HEK293 (cell line): ENCODE measurements around the gene GBX2.

ENCODE experiments used
- CTCF ChIA-PET: fragments of 350-600 bp; formaldehyde crosslinking; extraction: SDS; loops from one replicate; lab custom pipeline; 2021; ENCODE audit warnings: antibody characterized with exemption; lab: Yijun Ruan, JAX
- POLR2A ChIA-PET: fragments of 300-600 bp; formaldehyde crosslinking; extraction: SDS; loops from one replicate; lab custom pipeline; 2020; ENCODE audit warnings: antibody characterized with exemption, inconsistent platforms; lab: Yijun Ruan, JAX
- H3K27ac ChIP-seq: fragments of 200-500 bp; sonication (Bioruptor generic); 2 replicates; pipeline ENCODE4 v1.5.1; 2014; ENCODE audit warnings: low read depth, low read length, control low read depth, inconsistent platforms; ENCODE audit errors: extremely low read depth
- H3K36me3 ChIP-seq, 2 experiments: fragments of 200-500 bp in 1 of 2; sonication (Bioruptor generic) in 1 of 2; 1 replicate in 1 of 2; 2 replicates in 1 of 2; pipeline ENCODE4 v1.5.1; 2014 to 2017; ENCODE audit warnings: inconsistent platforms in 2 of 2, low read length in 2 of 2; ENCODE audit not compliant: control insufficient read depth in 2 of 2, insufficient read depth in 1 of 2
- H3K4me1 ChIP-seq: fragments of 200-500 bp; sonication (Bioruptor generic); 2 replicates; pipeline ENCODE4 v1.5.1; 2014; ENCODE audit warnings: mild to moderate bottlenecking, low read length, inconsistent platforms; ENCODE audit not compliant: control insufficient read depth, insufficient read depth
- H3K4me3 ChIP-seq: 2 replicates; pipeline ENCODE4 v1.5.1; 2011; ENCODE audit warnings: low read depth, mild to moderate bottlenecking, control low read depth, low read length, moderate library complexity
- H3K9me3 ChIP-seq: fragments of 200-500 bp; sonication (Bioruptor generic); 2 replicates; pipeline ENCODE4 v1.5.1; 2014; ENCODE audit warnings: low read depth, low read length, inconsistent platforms; ENCODE audit not compliant: control insufficient read depth, insufficient read depth
- FEZF1 ChIP-seq: fragments of 450-650 bp; formaldehyde crosslinking; IDR thresholded peaks from 2 replicates; pipeline ENCODE4 v1.5.1; 2016; ENCODE audit warnings: missing biosample characterization, missing genetic modification characterization
- HOXC10 ChIP-seq: sonication (generic); formaldehyde crosslinking; IDR thresholded peaks from 2 replicates; pipeline ENCODE4 v1.8.1; 2023; ENCODE audit warnings: mild to moderate bottlenecking, missing genetic modification reagents
- KLF16 ChIP-seq: fragments of 450-650 bp; formaldehyde crosslinking; IDR thresholded peaks from 2 replicates; pipeline ENCODE4 v1.5.1; 2017; ENCODE audit warnings: missing biosample characterization, missing genetic modification characterization
- MEIS1 ChIP-seq: sonication (generic); formaldehyde crosslinking; IDR thresholded peaks from 2 replicates; pipeline ENCODE4 v1.8.1; 2022; ENCODE audit warnings: missing genetic modification reagents, mild to moderate bottlenecking, borderline replicate concordance
- ZBTB21 ChIP-seq: fragments of 450-650 bp; formaldehyde crosslinking; IDR thresholded peaks from 2 replicates; pipeline ENCODE4 v1.5.1; 2017; ENCODE audit warnings: missing biosample characterization, missing genetic modification characterization
- ZBTB7A ChIP-seq: fragments of 450-650 bp; formaldehyde crosslinking; IDR thresholded peaks from 2 replicates; pipeline ENCODE4 v1.5.1; 2016; ENCODE audit warnings: low read depth, missing biosample characterization, missing genetic modification characterization
- ZFP41 ChIP-seq: fragments of 450-650 bp; formaldehyde crosslinking; IDR thresholded peaks from 2 replicates; pipeline ENCODE4 v1.5.1; 2016; ENCODE audit warnings: missing biosample characterization, missing genetic modification characterization, borderline replicate concordance
- ZNF114 ChIP-seq: fragments of 450-650 bp; formaldehyde crosslinking; IDR thresholded peaks from 2 replicates; pipeline ENCODE4 v1.5.0; 2017; ENCODE audit warnings: missing biosample characterization, missing genetic modification characterization
- ZNF138 ChIP-seq: fragments of 450-650 bp; formaldehyde crosslinking; IDR thresholded peaks from 2 replicates; pipeline ENCODE4 v1.5.1; 2016; ENCODE audit warnings: missing biosample characterization, missing genetic modification characterization, borderline replicate concordance
- ZNF140 ChIP-seq: fragments of 450-650 bp; formaldehyde crosslinking; IDR thresholded peaks from 2 replicates; pipeline ENCODE4 v1.5.1; 2016; ENCODE audit warnings: missing biosample characterization, missing genetic modification characterization
- ZNF223 ChIP-seq: fragments of 450-650 bp; formaldehyde crosslinking; IDR thresholded peaks from 2 replicates; pipeline ENCODE4 v1.5.1; 2016; ENCODE audit warnings: missing biosample characterization, missing genetic modification characterization
- ZNF239 ChIP-seq: fragments of 450-650 bp; formaldehyde crosslinking; IDR thresholded peaks from 2 replicates; pipeline ENCODE4 v1.5.1; 2016; ENCODE audit warnings: missing biosample characterization, missing genetic modification characterization
- ZNF37A ChIP-seq: fragments of 450-650 bp; IDR thresholded peaks from 2 replicates; pipeline ENCODE4 v1.5.1; 2018; ENCODE audit warnings: missing biosample characterization, missing genetic modification characterization
- ZNF404 ChIP-seq: fragments of 450-650 bp; formaldehyde crosslinking; IDR thresholded peaks from 2 replicates; pipeline ENCODE4 v1.5.1; 2017; ENCODE audit warnings: missing biosample characterization, missing genetic modification characterization
- ZNF555 ChIP-seq: fragments of 450-650 bp; formaldehyde crosslinking; conservative IDR thresholded peaks from 2 replicates; pipeline ENCODE4 v1.5.1; 2017; ENCODE audit warnings: missing biosample characterization, mild to moderate bottlenecking, missing genetic modification characterization, inconsistent platforms
- ZNF76 ChIP-seq: fragments of 450-650 bp; formaldehyde crosslinking; IDR thresholded peaks from 2 replicates; pipeline ENCODE4; 2016; ENCODE audit warnings: low read depth, missing biosample characterization, missing genetic modification characterization, borderline replicate concordance
- ZNF843 ChIP-seq: fragments of 450-650 bp; formaldehyde crosslinking; IDR thresholded peaks from 2 replicates; pipeline ENCODE4 v1.5.1; 2016; ENCODE audit warnings: missing biosample characterization, missing genetic modification characterization
- TF ChIP-seq, protein P1 (sequence below): fragments of 450-650 bp; formaldehyde crosslinking; IDR thresholded peaks from 2 replicates; pipeline ENCODE4 v1.5.1; 2016; ENCODE audit warnings: missing biosample characterization, missing genetic modification characterization
- TF ChIP-seq, protein P2 (sequence below): fragments of 450-650 bp; formaldehyde crosslinking; IDR thresholded peaks from 2 replicates; pipeline ENCODE4 v1.5.1; 2016; ENCODE audit warnings: missing biosample characterization, missing genetic modification characterization, borderline replicate concordance
- TF ChIP-seq, protein P3 (sequence below): fragments of 450-650 bp; formaldehyde crosslinking; IDR thresholded peaks from 2 replicates; pipeline ENCODE4 v1.5.1; 2016; ENCODE audit warnings: missing biosample characterization, missing genetic modification characterization
- TF ChIP-seq, protein P4 (sequence below): fragments of 450-650 bp; formaldehyde crosslinking; conservative IDR thresholded peaks from 2 replicates; pipeline ENCODE4 v1.5.1; 2016; ENCODE audit warnings: low read depth, missing biosample characterization, missing genetic modification characterization

GBX2 gene

GRCh38 chr2:236166796-236167296 lies 1.3 kb downstream of the GBX2 start (continued):
- TF ChIP-seq, protein P1, sequence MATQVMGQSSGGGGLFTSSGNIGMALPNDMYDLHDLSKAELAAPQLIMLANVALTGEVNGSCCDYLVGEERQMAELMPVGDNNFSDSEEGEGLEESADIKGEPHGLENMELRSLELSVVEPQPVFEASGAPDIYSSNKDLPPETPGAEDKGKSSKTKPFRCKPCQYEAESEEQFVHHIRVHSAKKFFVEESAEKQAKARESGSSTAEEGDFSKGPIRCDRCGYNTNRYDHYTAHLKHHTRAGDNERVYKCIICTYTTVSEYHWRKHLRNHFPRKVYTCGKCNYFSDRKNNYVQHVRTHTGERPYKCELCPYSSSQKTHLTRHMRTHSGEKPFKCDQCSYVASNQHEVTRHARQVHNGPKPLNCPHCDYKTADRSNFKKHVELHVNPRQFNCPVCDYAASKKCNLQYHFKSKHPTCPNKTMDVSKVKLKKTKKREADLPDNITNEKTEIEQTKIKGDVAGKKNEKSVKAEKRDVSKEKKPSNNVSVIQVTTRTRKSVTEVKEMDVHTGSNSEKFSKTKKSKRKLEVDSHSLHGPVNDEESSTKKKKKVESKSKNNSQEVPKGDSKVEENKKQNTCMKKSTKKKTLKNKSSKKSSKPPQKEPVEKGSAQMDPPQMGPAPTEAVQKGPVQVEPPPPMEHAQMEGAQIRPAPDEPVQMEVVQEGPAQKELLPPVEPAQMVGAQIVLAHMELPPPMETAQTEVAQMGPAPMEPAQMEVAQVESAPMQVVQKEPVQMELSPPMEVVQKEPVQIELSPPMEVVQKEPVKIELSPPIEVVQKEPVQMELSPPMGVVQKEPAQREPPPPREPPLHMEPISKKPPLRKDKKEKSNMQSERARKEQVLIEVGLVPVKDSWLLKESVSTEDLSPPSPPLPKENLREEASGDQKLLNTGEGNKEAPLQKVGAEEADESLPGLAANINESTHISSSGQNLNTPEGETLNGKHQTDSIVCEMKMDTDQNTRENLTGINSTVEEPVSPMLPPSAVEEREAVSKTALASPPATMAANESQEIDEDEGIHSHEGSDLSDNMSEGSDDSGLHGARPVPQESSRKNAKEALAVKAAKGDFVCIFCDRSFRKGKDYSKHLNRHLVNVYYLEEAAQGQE (tag by site-specific recombination) = no peak
- no peak for TF ChIP-seq ZNF555 (tag by site-specific recombination)
- TF ChIP-seq ZNF843 (tag by site-specific recombination) = no peak
- TF ChIP-seq ZNF37A (tag by site-specific recombination) = no peak
- TF ChIP-seq, protein P2, sequence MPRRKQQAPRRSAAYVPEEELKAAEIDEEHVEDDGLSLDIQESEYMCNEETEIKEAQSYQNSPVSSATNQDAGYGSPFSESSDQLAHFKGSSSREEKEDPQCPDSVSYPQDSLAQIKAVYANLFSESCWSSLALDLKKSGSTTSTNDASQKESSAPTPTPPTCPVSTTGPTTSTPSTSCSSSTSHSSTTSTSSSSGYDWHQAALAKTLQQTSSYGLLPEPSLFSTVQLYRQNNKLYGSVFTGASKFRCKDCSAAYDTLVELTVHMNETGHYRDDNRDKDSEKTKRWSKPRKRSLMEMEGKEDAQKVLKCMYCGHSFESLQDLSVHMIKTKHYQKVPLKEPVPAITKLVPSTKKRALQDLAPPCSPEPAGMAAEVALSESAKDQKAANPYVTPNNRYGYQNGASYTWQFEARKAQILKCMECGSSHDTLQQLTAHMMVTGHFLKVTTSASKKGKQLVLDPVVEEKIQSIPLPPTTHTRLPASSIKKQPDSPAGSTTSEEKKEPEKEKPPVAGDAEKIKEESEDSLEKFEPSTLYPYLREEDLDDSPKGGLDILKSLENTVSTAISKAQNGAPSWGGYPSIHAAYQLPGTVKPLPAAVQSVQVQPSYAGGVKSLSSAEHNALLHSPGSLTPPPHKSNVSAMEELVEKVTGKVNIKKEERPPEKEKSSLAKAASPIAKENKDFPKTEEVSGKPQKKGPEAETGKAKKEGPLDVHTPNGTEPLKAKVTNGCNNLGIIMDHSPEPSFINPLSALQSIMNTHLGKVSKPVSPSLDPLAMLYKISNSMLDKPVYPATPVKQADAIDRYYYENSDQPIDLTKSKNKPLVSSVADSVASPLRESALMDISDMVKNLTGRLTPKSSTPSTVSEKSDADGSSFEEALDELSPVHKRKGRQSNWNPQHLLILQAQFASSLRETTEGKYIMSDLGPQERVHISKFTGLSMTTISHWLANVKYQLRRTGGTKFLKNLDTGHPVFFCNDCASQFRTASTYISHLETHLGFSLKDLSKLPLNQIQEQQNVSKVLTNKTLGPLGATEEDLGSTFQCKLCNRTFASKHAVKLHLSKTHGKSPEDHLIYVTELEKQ (tag by site-specific recombination) = no peak
- no peak for TF ChIP-seq KLF16 (tag by site-specific recombination)
- TF ChIP-seq, all 188 proteins: peak for 5

- POLR2A ChIA-PET = no interaction called here
- CTCF ChIA-PET = interaction anchor here (0.6 to 1.5 kb wide), 4 partner anchors 18 to 387 kb away, joined by 3 to 4 read pairs (median 3); no protein-coding TSS in a partner anchor
- peaks cover 0 to 29% of the 10 kb centered on the region in 2 experiments; a peak in 1 of 3 replicates for H3K36me3 ChIP-seq
- no peak overlapping the region for H3K27ac ChIP-seq
- TF ChIP-seq ZNF114 (tag by site-specific recombination) (no peak), ZNF76 (tag by site-specific recombination) (no peak), ZBTB7A (tag by site-specific recombination) (no peak), FEZF1 (tag by site-specific recombination) (no peak), ZNF140 (tag by site-specific recombination) (no peak), HOXC10 (CRISPR knock-in tag) (no peak), ZFP41 (no peak), ZNF404 (no peak), MEIS1 (CRISPR knock-in tag) (no peak), ZBTB21 (tag by site-specific recombination) (no peak), ZNF223 (tag by site-specific recombination) (no peak), ZNF138 (tag by site-specific recombination) (no peak), ZNF239 (tag by site-specific recombination) (no peak)
- TF ChIP-seq, protein P3, sequence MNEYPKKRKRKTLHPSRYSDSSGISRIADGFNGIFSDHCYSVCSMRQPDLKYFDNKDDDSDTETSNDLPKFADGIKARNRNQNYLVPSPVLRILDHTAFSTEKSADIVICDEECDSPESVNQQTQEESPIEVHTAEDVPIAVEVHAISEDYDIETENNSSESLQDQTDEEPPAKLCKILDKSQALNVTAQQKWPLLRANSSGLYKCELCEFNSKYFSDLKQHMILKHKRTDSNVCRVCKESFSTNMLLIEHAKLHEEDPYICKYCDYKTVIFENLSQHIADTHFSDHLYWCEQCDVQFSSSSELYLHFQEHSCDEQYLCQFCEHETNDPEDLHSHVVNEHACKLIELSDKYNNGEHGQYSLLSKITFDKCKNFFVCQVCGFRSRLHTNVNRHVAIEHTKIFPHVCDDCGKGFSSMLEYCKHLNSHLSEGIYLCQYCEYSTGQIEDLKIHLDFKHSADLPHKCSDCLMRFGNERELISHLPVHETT = no peak
- TF ChIP-seq, protein P4, sequence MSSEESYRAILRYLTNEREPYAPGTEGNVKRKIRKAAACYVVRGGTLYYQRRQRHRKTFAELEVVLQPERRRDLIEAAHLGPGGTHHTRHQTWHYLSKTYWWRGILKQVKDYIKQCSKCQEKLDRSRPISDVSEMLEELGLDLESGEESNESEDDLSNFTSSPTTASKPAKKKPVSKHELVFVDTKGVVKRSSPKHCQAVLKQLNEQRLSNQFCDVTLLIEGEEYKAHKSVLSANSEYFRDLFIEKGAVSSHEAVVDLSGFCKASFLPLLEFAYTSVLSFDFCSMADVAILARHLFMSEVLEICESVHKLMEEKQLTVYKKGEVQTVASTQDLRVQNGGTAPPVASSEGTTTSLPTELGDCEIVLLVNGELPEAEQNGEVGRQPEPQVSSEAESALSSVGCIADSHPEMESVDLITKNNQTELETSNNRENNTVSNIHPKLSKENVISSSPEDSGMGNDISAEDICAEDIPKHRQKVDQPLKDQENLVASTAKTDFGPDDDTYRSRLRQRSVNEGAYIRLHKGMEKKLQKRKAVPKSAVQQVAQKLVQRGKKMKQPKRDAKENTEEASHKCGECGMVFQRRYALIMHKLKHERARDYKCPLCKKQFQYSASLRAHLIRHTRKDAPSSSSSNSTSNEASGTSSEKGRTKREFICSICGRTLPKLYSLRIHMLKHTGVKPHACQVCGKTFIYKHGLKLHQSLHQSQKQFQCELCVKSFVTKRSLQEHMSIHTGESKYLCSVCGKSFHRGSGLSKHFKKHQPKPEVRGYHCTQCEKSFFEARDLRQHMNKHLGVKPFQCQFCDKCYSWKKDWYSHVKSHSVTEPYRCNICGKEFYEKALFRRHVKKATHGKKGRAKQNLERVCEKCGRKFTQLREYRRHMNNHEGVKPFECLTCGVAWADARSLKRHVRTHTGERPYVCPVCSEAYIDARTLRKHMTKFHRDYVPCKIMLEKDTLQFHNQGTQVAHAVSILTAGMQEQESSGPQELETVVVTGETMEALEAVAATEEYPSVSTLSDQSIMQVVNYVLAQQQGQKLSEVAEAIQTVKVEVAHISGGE (tag by site-specific recombination) = no peak
- TF ChIP-seq, all 188 proteins: peak for 0
- H3K4me1 ChIP-seq = no peaks in the 10 kb centered on the region; the same call in 1 of the 2 replicates
- H3K9me3 ChIP-seq = no peaks in the 10 kb centered on the region
- peak overlapping the region; percentile 74; the same call in 1 of the 2 replicates for H3K4me3 ChIP-seq
These were observed 2.1 kb downstream of the GBX2 start for GRCh38 chr2:236165842-236166795.
